ENCODE data around the gene DPH6. TPM values are rescaled to one million over a fixed set of nuclear protein-coding genes. Genes with fewer than 3 reads are reported as not detected.

The DPH6 gene
- total RNA-seq, 2 experiments from 2014 or later, result 7.0 to 8.0 TPM

DNA sequence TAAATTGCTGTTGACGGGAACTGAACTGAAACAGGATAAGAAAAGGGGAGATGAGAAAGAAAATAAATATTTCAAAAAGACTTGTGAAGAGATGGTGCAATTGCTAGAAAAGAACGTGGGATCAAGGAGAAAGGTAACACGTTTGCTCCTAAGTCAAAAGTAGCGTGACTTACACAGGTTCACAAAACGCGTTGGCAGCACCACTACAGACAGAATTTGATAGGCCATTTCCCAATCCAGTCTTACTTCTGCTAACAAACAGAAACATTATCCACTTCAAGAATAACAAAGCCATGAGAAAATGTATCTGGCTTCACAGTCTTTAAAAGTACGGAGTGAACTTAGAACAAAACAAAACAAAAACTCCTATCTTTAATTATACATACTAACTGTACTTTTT lies 75.5 kb downstream of the DPH6 start:
- ATAC-seq (ENCODE audit: poor library complexity), result no peak
- H3K4me1 ChIP-seq (ENCODE audit: insufficient read depth, low read length), result no peaks in the 10 kb centered on the region
- H3K36me3 Mint-ChIP-seq (ENCODE audit: low read depth), result peaks cover 5% of the 10 kb centered on the region

GRCh38 chr15:35466476-35466875 lies 79.5 kb downstream of the DPH6 start:
- no peak overlapping the region for H3K27ac ChIP-seq (ENCODE audit: low read depth in 1 of 2, low read length in 2 of 2)

More for the DNA sequence above, 75.5 kb downstream of the DPH6 start:
- H3K4me1 Mint-ChIP-seq (ENCODE audit: low read depth), result no peaks in the 10 kb centered on the region
- no peaks in the 10 kb centered on the region for H3K9me3 Mint-ChIP-seq
- Histone ChIP-seq H3K4me3 (ENCODE audit: low read length) (no peak overlapping the region), H3K27me3 (ENCODE audit: control insufficient read depth in 1 of 2, insufficient read depth in 2 of 2, low read length in 2 of 2) (no peaks in the 10 kb centered on the region), H3K36me3 (ENCODE audit: insufficient read depth, low read length) (no peaks in the 10 kb centered on the region), H3K27ac (ENCODE audit: low read depth in 1 of 2, low read length in 2 of 2) (no peak overlapping the region), H3K9me3 (ENCODE audit: control insufficient read depth in 1 of 2, insufficient read depth in 1 of 2, low read length in 2 of 2) (no peaks in the 10 kb centered on the region)
- H3K4me3 Mint-ChIP-seq, result no peak overlapping the region
- intact Hi-C loops (cut with DNase I, micrococcal nuclease), result no loop called here
- ChIA-PET POLR2A (no interaction called here), CTCF (no interaction called here)
- H3K27me3 Mint-ChIP-seq, result no peaks in the 10 kb centered on the region
- TF ChIP-seq CTCF (IDR thresholded peaks at IDR 0.05), result no peak
- H3K27ac Mint-ChIP-seq, result no peak overlapping the region
- DNase-seq, result no peak

DNA sequence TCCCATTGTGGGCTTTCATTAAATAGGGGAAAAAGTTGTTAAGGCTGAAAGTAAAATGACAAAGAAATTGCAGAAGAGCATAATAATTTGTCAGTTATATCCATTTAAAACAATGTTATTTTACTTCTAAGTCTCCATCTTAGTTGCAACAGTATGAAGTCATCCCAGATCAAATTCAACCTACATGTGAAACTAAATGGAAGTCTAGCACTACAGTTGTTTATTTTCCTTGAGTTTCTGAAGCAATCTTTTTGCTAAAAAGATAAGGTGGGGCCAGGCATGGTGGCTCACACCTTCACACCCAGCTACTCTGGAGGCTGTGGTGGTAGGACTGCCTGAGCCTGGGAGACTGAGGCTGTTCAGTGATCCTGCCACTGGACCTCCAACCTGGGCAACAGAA lies 80.2 kb downstream of the DPH6 start:
- Histone ChIP-seq H3K4me1 (ENCODE audit: insufficient read depth, low read length) (no peaks in the 10 kb centered on the region), H3K27ac (ENCODE audit: low read depth in 1 of 2, low read length in 2 of 2) (no peak overlapping the region), H3K4me3 (ENCODE audit: low read length) (no peak overlapping the region), H3K27me3 (ENCODE audit: control insufficient read depth in 1 of 2, insufficient read depth in 2 of 2, low read length in 2 of 2) (no peaks in the 10 kb centered on the region), H3K9me3 (ENCODE audit: control insufficient read depth in 1 of 2, insufficient read depth in 1 of 2, low read length in 2 of 2) (no peaks in the 10 kb centered on the region), H3K36me3 (ENCODE audit: insufficient read depth, low read length) (no peaks in the 10 kb centered on the region)
- no peaks in the 10 kb centered on the region for H3K9me3 Mint-ChIP-seq
- peaks cover 4% of the 10 kb centered on the region for H3K4me1 Mint-ChIP-seq (ENCODE audit: low read depth)
- no peak for TF ChIP-seq CTCF (IDR thresholded peaks at IDR 0.05)
- ChIA-PET CTCF (interaction anchor here (1.4 kb wide), 1 partner anchor 52 kb away, joined by 3 read pairs; no protein-coding TSS in a partner anchor), POLR2A (no interaction called here)
- no peak overlapping the region for H3K4me3 Mint-ChIP-seq
- no peak overlapping the region for H3K27ac Mint-ChIP-seq
- intact Hi-C loops (cut with DNase I, micrococcal nuclease), result no loop called here
- DNase-seq, result no peak
- H3K27me3 Mint-ChIP-seq, result no peaks in the 10 kb centered on the region
- peaks cover 5% of the 10 kb centered on the region for H3K36me3 Mint-ChIP-seq (ENCODE audit: low read depth)
- ATAC-seq (ENCODE audit: poor library complexity), result no peak

More at GRCh38 chr15:35466476-35466875, 79.5 kb downstream of the DPH6 start:
- Histone ChIP-seq H3K36me3 (ENCODE audit: insufficient read depth, low read length) (no peaks in the 10 kb centered on the region), H3K4me3 (ENCODE audit: low read length) (no peak overlapping the region), H3K4me1 (ENCODE audit: insufficient read depth, low read length) (no peaks in the 10 kb centered on the region), H3K9me3 (ENCODE audit: control insufficient read depth in 1 of 2, insufficient read depth in 1 of 2, low read length in 2 of 2) (no peaks in the 10 kb centered on the region), H3K27me3 (ENCODE audit: control insufficient read depth in 1 of 2, insufficient read depth in 2 of 2, low read length in 2 of 2) (no peaks in the 10 kb centered on the region)
- intact Hi-C loops (cut with DNase I, micrococcal nuclease), result no loop called here
- DNase-seq, result no peak
- Mint-ChIP-seq H3K9me3 (no peaks in the 10 kb centered on the region), H3K27ac (no peak overlapping the region), H3K27me3 (no peaks in the 10 kb centered on the region), H3K36me3 (ENCODE audit: low read depth) (peaks cover 5% of the 10 kb centered on the region), H3K4me3 (no peak overlapping the region), H3K4me1 (ENCODE audit: low read depth) (peaks cover 4% of the 10 kb centered on the region)
- ATAC-seq (ENCODE audit: poor library complexity), result no peak
- ChIA-PET POLR2A (no interaction called here), CTCF (interaction anchor here (1.4 kb wide), 1 partner anchor 52 kb away, joined by 3 read pairs; no protein-coding TSS in a partner anchor)
- no peak for TF ChIP-seq CTCF (IDR thresholded peaks at IDR 0.05)

All from CD4-positive, alpha-beta T cell (primary cell).